NCI-H1436 treated with DMSO at 0.1 percent for 48 hours (cell line): Measurements from ENCODE around the gene KIF20A.
"Not testable (repeated sequence)": the region's sequence is repeated elsewhere in the genome, so short reads cannot be mapped to it uniquely, and the experiment has no call there.

Experiments used
- DNase-seq: peaks from one replicate; lab custom pipeline; 2025; lab: John Stamatoyannopoulos, UW

The KIF20A gene

DNA sequence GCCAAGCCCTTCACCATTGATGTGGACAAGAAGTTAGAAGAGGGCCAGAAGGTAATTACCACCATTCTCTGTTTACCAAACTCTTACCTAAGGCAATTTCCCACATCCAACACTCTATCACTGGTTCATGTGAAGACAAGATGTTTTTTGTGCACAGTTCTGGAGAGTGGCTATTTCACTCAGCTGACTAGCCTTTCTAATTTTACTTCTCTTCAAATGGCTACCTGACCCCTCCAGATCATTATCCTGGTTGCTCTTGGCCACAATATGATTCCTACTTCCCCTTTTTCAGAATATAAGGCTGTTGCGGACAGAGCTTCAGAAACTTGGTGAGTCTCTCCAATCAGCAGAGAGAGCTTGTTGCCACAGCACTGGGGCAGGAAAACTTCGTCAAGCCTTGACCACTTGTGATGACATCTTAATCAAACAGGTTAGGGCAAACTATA is 7.1 kb downstream of the KIF20A start:
- DNase-seq, result no peak

DNA sequence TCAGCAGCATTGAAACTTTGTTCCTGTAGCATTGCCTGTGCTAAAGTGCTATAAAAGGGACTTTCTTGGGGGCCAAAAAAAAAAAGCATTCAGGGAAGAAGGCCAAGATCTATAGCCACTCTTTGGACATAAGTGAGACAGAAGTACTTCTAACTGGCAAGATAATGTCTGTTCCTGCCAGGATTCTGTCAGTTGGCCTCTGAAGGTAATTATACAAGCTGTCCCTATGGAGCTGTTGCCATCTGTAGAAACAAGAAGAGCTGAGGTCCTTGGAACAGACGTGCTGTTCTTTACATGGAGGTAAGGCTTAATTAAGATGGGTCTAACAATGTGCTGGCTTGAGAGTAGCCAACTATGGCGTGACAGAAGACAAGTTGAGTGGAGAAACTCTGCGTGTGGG is 9.7 kb downstream of the KIF20A start:
- no peak for DNase-seq

DNA sequence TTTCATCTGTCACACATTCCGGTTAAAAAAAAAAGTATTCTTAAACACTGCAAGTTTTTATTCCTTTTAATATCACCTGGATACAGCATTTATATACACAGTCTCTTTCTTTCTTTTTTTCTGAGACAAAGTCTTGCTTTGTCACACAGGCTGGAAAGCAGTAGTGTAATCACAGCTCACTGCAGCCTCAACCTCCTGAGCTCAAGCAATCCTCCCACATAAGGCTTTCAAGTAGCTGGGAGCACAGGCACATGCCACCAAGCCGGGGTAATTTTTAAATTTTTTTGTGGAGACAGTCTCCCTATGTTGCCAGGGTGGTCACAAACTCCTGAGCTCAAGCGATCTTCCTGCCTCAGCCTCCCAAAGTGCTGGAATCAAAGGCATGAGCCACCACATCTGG is 13.9 kb downstream of the KIF20A start:
- DNase-seq, result no peak

DNA sequence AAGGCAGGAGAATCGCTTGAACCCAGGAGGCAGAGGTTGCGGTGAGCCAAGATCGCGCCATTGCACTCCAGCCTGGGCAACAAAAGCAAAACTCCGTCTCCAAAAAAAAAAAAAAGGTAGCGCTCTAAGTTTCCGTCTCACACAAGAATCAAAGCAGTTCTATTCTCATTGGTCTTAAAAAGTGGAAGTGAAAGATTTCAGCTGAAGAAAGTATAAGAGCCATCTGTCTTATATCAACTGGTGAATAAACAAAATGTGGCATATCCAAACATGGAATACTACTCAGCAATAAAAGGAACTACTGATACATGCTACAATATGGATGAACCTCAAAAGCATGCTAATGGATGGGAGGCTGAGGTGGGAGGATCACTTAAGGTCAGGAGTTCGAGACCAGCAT is 14.9 kb downstream of the KIF20A start:
- DNase-seq, result not testable (repeated sequence)

DNA sequence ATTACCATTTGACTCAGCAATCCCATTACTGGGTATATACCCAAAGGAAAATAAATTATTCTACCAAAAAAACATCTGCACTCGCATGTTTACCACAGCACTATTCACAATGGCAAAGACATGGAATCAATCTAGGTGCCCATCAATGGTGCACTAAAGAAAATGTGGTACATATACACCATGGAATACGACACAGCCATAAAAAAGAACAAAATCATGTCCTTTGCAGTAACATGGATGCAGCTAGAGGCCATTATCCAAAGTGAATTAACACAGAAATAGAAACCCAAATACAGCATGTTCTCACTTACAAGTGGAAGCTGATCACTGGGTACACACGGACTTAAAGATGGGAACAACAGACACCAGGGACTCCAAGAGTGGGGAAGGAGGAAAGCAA is 32.1 kb downstream of the KIF20A start:
- DNase-seq, result no peak

DNA sequence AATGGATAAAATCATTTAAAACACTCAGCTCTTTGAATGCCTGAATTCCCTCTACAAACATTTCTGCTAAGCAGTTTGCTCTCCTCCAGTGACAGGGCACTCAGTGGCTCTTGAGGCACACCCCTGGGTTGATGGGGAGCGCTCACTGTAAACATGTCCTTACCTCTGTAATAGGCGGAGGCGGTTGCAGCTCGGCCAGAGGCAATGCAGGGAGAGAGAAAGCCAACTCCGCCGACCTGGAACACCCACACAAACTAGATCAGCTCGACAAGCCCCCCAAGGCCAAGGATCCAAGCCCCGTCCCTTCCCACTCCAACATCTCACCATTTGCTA is 33.9 kb downstream of the KIF20A start:
- no peak for DNase-seq

DNA sequence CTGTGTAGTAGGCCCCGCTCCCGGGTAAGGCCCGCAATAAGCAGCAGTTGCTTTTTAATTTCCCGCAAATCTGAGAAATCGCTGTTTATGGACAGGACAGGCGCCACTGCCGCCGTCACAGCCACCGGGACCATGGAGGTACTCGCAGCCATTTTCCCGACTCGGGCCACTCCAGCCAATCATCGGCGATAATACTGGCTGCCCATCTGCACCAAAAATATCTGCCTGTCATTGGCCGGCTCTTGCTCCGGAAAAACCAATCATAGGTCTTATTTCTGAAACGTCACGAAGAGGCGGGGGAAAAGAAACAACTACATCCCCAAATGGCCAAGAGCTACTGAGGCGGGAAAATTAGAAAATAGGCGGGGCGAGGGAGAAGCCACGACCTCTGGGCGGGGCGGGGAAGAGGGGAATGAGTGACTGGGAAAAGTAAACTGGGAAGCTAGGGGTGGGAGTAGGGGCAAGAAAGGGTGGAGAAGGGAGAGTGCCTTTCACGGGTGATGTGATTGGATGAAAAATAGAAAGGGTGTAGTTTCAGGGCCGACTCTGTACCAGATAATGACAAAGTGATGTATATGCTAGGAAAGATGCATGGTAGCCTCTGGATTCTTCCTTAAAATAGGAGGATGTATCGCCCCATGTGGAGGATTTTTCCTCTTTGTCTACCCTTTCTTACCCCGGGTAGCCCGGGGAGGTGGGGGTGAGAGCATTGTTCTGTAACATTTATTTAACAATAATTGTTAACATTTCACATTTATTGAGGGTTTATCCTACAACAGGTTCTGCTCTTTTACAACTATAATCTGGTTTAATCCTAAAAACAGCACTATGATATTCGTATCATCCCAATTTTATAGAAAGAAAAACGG is 34.5 kb downstream of the KIF20A start, which contains the start of gene CDC23:
Gene CDC23 (minus strand): TSS at position 163 of the 869 bp plus-strand sequence. CDS start 11 bp downstream, at position 152.
- DNase-seq, result peak; percentile 97

DNA sequence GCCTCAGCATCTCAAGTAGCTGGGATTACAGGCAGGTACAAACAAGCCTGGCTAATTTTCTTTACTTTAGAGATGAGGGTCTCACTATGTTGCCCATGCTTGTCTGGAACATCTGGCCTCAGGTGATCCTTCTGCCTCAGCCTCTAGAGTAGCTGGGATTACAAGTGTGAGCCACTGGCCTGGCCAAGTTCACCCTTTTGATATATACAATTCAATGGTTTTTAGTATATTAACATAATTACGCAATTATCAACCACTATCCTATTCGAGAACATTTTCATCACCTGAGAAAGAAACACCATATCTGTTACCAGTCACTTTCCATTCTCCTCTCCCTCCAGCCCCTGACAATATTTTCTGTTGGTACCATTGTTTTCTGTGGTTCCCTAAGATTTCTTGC is 37.9 kb downstream of the KIF20A start:
- DNase-seq, result no peak

DNA sequence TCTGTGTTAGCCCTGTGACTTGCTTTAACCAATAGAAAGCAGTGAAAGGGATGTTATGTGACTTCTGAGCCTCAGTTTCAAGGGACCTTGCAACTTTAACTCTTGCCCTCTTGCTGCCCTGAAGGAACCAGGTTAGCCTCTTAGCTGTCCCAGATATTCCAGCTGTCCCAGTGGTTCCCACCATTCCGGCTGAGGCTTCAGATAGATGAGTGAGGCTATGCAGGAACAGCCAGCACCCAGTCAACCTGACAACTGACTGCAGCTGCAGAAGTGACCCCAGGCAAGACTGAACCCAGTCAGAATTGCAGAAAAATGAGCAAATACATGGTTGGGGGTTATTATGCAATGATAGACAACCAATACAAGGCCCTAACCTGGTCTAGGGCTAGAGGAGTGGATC is 44.6 kb downstream of the KIF20A start:
- DNase-seq, result no peak

DNA sequence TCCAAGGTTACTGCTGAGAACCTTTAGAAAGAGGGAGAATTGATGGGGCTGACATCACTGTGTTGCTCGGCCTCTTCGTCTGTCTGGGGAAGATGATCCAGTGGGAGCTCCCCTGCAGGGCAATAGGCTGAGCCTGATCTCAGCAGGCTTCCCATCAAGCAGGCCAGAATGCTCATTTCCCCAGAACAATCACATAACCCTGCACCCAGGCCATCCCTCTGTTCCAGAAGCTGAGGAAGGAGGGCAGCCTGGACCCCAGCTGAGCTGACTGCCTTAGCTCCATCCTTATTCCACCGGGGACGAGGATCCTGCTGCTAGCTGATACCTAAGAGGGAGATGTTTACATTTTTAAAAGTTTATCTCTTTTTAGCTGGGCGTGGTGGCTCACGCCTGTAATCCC is 45.8 kb downstream of the KIF20A start:
- no peak for DNase-seq

DNA sequence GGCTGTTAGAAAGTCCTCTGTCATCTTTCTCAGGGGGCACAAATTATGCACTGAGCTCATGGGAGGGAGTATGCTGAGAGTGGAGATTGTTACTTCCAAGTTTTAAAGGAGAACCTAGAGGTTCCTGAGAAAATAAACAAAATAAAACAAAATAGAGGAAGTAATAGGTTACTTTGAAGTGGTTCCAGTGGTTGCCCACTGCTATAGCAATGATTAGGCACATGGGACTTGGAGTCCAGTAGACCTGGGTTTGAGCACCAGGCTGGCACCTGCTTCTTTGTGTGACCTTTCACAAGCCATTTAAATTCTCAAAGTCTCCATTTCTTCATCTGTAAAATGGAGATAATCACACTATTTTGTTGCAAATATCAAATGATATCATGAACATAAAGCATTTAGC is 48.0 kb downstream of the KIF20A start:
- no peak for DNase-seq

DNA sequence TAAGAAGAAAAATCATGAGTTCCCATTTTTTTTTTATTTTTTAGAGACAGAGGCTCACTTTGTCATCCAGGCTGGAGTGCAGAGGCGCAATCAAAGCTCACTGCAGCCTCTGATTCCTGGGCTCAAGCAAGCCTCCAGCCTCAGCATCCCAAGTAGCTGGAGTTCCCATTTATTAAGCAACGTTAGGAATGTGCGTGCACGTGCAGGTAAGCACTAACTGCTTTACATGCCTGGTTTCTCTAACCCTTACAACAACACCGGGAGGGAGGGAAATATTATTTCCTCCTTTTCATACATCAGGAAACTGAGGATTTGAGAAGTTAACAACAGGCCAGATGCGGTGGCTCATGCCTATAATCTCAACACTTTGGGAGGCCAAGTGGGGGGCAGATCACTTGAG is 50.5 kb downstream of the KIF20A start:
- DNase-seq, result no peak

DNA sequence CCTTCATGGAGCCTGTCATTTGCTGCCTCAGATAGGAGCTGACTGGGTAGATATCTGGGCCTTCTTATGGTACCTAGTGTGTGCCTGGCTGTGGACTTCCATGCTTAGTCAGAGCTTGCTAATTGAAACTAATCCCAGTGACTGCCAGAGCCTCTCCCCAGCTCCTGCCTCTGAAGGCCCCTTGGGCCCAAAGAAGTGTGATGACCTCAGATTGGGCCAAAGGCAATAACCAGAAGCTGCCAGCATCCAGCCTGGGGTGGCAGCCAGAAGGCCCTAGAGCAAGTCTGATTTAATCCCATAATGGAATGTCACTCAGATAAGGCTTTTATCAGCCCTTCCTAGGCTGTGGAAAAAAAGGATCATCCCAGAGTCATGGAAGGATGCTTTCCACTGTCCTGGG is 51.3 kb downstream of the KIF20A start:
- no peak for DNase-seq

DNA sequence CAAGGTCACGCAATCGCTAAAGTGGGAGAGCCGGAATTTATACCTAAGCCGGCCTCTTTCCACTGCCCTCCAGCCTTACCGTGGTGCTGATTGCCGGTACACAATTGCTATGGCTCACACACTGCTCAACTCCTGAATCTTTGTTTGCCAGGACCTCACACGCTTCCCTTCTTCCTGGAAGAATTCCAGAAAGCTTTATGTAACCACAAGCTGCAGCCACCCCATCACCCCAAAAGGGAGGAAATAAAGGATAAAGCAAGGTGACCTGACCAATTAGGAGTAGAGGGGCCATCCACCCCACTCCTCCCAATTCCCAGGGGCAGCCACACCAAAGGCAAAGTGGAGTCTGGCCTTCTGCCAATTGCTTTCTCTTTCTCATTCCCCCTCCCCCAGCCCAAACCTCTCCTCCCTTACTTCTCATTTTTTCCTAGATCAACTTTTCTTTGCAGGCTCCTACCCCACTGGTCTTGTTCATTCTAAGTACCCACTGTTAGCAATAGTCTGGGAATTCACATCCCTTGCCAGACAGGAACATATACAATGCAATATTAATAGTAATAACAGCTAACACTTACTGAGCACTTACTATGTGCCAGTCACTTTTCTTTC is 52.2 kb downstream of the KIF20A start:
- no peak for DNase-seq

DNA sequence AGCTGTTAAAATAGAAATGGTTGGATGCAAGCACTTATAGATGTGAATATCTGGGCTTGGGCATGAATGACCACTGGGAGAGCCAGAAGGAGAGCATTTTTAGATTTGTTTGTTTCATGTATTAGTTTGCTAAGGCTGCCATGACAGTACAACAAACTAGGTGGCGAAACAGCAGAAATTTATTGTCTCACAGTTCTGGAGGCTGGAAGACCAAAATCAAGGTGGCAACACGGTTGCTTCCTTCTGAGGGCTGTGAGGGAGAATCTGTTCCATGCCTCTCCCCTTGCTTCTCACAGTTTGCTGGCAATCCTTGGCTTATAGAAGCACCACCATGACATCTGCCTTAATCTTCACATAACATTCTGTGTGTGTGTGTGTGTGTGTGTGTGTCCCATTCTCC is 54.4 kb downstream of the KIF20A start:
- DNase-seq, result no peak

DNA sequence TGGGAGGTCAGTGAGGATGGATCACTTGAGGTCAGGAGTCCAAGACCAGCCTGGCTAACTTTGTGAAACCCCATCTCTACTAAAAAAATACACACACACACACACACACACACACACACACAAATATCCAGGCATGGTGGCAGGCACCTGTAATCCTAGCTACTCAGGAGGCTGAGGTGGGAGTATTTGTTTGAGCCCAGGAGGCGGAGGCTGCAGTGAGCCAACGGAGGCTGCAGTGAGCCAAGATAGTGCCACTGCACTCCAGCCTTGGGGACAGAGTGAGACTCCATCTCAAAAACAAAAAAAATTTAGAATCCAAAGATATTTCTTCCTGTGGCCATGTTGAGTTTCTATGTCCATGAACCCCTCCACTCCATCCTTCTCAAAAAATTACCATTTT is 55.7 kb downstream of the KIF20A start:
- no peak for DNase-seq
